ENCODE results near the gene DNM3. TPM values are rescaled to one million over a fixed set of nuclear protein-coding genes. Genes with fewer than 3 reads are reported as not detected.

Gene DNM3
- total RNA-seq, 2 experiments from 2014 or later, result 1.6 to 1.8 TPM

DNA sequence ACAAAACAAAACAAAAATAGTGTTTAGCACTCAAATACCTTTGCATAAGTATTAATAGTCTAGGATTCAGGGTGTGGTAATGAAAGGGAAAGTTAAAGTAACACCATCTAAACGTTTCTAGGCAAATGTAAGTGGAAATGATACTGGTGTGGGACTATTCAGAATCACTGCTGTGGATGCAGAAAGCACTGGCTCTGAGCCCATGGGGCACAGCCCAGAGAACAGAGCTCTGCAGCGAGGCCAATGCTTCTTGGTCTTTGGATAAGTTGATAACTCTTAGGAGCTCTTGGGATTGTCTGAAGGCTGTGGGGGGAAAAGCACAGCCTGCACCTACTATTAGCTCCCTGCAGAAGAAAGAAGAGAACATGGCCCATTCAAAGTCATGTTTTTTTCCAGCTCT is 21.4 kb upstream of the DNM3 start:
- POLR2A ChIA-PET, result no interaction called here

DNA sequence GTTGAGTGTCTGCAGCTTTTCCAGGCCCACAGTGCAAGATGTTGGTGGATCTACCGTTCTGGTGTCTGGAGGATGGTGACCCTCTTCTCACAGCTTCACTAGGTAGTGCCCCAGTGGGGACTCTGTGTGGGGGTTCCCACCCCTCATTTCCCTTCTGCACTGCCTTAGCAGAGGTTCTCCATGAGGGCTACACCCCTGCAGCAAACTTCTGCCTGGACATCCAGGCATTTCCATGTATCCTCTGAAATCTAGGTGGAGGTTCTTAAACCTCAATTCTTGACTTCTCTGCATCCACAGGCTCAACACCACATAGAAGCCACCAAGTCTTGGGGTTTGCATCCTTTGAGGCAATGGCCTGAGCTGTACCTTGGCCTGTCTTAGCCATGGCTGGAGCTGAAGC is 14.3 kb upstream of the DNM3 start:
- ChIA-PET CTCF (no interaction called here), POLR2A (no interaction called here)
- Histone ChIP-seq H3K9me3 (ENCODE audit: control insufficient read depth in 1 of 2, insufficient read depth in 1 of 2, low read length in 2 of 2) (peaks cover 15% of the 10 kb centered on the region in 2 experiments), H3K36me3 (ENCODE audit: insufficient read depth, low read length) (no peaks in the 10 kb centered on the region), H3K27ac (ENCODE audit: low read depth in 1 of 2, low read length in 2 of 2) (no peak overlapping the region), H3K4me1 (ENCODE audit: insufficient read depth, low read length) (no peaks in the 10 kb centered on the region), H3K27me3 (ENCODE audit: control insufficient read depth in 1 of 2, insufficient read depth in 2 of 2, low read length in 2 of 2) (no peaks in the 10 kb centered on the region), H3K4me3 (ENCODE audit: low read length) (no peak overlapping the region)
- Mint-ChIP-seq H3K27ac (no peak overlapping the region), H3K4me1 (ENCODE audit: low read depth) (no peaks in the 10 kb centered on the region), H3K4me3 (no peak overlapping the region), H3K9me3 (peaks cover 10% of the 10 kb centered on the region), H3K27me3 (no peaks in the 10 kb centered on the region), H3K36me3 (ENCODE audit: low read depth) (peaks cover 21% of the 10 kb centered on the region)
- intact Hi-C loops (cut with DNase I, micrococcal nuclease), result no loop called here
- ATAC-seq (ENCODE audit: poor library complexity) (no peak), DNase-seq (no peak)
- no peak for TF ChIP-seq CTCF (IDR thresholded peaks at IDR 0.05)

More for the DNA sequence above, 21.4 kb upstream of the DNM3 start:
- Histone ChIP-seq H3K36me3 (ENCODE audit: insufficient read depth, low read length) (no peaks in the 10 kb centered on the region), H3K4me3 (ENCODE audit: low read length) (no peak overlapping the region), H3K27ac (ENCODE audit: low read depth in 1 of 2, low read length in 2 of 2) (no peak overlapping the region), H3K27me3 (ENCODE audit: control insufficient read depth in 1 of 2, insufficient read depth in 2 of 2, low read length in 2 of 2) (no peaks in the 10 kb centered on the region), H3K9me3 (ENCODE audit: control insufficient read depth in 1 of 2, insufficient read depth in 1 of 2, low read length in 2 of 2) (peaks cover 0 to 5% of the 10 kb centered on the region in 2 experiments), H3K4me1 (ENCODE audit: insufficient read depth, low read length) (no peaks in the 10 kb centered on the region)
- Mint-ChIP-seq H3K9me3 (no peaks in the 10 kb centered on the region), H3K36me3 (ENCODE audit: low read depth) (no peaks in the 10 kb centered on the region), H3K27me3 (no peaks in the 10 kb centered on the region), H3K27ac (no peak overlapping the region), H3K4me1 (ENCODE audit: low read depth) (no peaks in the 10 kb centered on the region), H3K4me3 (no peak overlapping the region)
- TF ChIP-seq CTCF (IDR thresholded peaks at IDR 0.05), result no peak
- ATAC-seq (ENCODE audit: poor library complexity) (no peak), DNase-seq (no peak)
- CTCF ChIA-PET, result no interaction called here
- intact Hi-C loops (cut with DNase I, micrococcal nuclease), result no loop called here

DNA sequence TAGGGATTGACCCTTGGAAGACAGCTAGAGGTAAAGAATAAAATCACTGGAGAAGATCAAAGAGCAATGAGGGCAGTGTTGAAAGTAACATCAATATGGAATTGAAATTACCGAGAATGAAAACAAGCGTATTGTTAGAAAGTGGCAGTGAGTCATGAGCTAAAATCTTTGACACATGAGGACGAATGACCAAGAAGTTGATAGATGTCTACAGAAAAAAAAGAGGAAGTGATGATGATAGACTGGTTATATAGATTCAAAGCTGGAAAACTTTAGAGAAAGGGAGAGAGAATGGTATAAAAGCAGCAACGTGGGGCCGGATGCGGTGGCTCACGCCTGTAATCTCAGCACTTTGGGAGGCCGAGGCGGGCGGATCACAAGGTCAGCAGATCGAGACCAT is 12.5 kb upstream of the DNM3 start:
- Mint-ChIP-seq H3K4me3 (no peak overlapping the region), H3K4me1 (ENCODE audit: low read depth) (no peaks in the 10 kb centered on the region), H3K9me3 (peaks cover 10% of the 10 kb centered on the region), H3K27ac (no peak overlapping the region), H3K27me3 (no peaks in the 10 kb centered on the region), H3K36me3 (ENCODE audit: low read depth) (peaks cover 21% of the 10 kb centered on the region)
- no peak overlapping the region for H3K27ac ChIP-seq (ENCODE audit: low read depth in 1 of 2, low read length in 2 of 2)
- POLR2A ChIA-PET, result no interaction called here
- peaks cover 15% of the 10 kb centered on the region in 2 experiments for H3K9me3 ChIP-seq (ENCODE audit: control insufficient read depth in 1 of 2, insufficient read depth in 1 of 2, low read length in 2 of 2)
- CTCF ChIA-PET, result no interaction called here
- no peak for TF ChIP-seq CTCF (IDR thresholded peaks at IDR 0.05)
- no peaks in the 10 kb centered on the region for H3K4me1 ChIP-seq (ENCODE audit: insufficient read depth, low read length)
- H3K4me3 ChIP-seq (ENCODE audit: low read length), result no peak overlapping the region
- H3K36me3 ChIP-seq (ENCODE audit: insufficient read depth, low read length), result no peaks in the 10 kb centered on the region
- intact Hi-C loops (cut with DNase I, micrococcal nuclease), result no loop called here
- no peaks in the 10 kb centered on the region for H3K27me3 ChIP-seq (ENCODE audit: control insufficient read depth in 1 of 2, insufficient read depth in 2 of 2, low read length in 2 of 2)
- no peak for DNase-seq
- ATAC-seq (ENCODE audit: poor library complexity), result no peak

Measured in CD4-positive, alpha-beta T cell (primary cell).